NCI-H774 (cell line): ENCODE results near the gene STING1.
"Not testable (repeated sequence)": the region's sequence is repeated elsewhere in the genome, so short reads cannot be mapped to it uniquely, and the experiment has no call there.

Source experiments
- DNase-seq: peaks from one replicate; lab custom pipeline; 2025; lab: John Stamatoyannopoulos, UW

The STING1 gene

GRCh38 chr5:139462586-139463276, 19.8 kb downstream of the STING1 start, which contains the start of gene ECSCR:
ECSCR (minus strand) TSS chr5:139462743; CDS start chr5:139462670, 73 bp downstream.
- DNase-seq = no peak

- no peak for DNase-seq
These were observed 20.9 kb downstream of the STING1 start for GRCh38 chr5:139461698-139462097.

- DNase-seq = no peak
These were observed 21.4 kb downstream of the STING1 start for GRCh38 chr5:139461176-139461575.

- DNase-seq = no peak
These were observed 22.1 kb downstream of the STING1 start for GRCh38 chr5:139460455-139460854.

- no peak for DNase-seq
These were observed 23.1 kb downstream of the STING1 start for GRCh38 chr5:139459451-139459934.

GRCh38 chr5:139458580-139459407, 23.8 kb downstream of the STING1 start:
- no peak for DNase-seq

GRCh38 chr5:139457653-139458306, 24.8 kb downstream of the STING1 start:
- no peak for DNase-seq

- DNase-seq = no peak
These were observed 25.3 kb downstream of the STING1 start for GRCh38 chr5:139457241-139457640.

GRCh38 chr5:139456776-139457175, 25.8 kb downstream of the STING1 start:
- no peak for DNase-seq

GRCh38 chr5:139454568-139455290, 27.8 kb downstream of the STING1 start:
- no peak for DNase-seq

- no peak for DNase-seq
These were observed 28.6 kb downstream of the STING1 start for GRCh38 chr5:139453683-139454567.

- DNase-seq = no peak
These were observed 30.5 kb downstream of the STING1 start for GRCh38 chr5:139451878-139452660.

GRCh38 chr5:139451176-139451575, 31.4 kb downstream of the STING1 start:
- DNase-seq = no peak

- DNase-seq = no peak
These were observed 35.4 kb downstream of the STING1 start for GRCh38 chr5:139446956-139447779.

GRCh38 chr5:139445325-139446170, 37.0 kb downstream of the STING1 start:
- DNase-seq = no peak

- DNase-seq = no peak
These were observed 38.6 kb downstream of the STING1 start for GRCh38 chr5:139443831-139444453.

GRCh38 chr5:139440416-139440815, 42.1 kb downstream of the STING1 start:
- DNase-seq = not testable (repeated sequence)
